GM12878 (cell line): ENCODE measurements around the gene PDS5A. TPM values are rescaled to one million over a fixed set of nuclear protein-coding genes. Genes with fewer than 3 reads are reported as not detected.

ENCODE experiments used
- ATAC-seq: fragments of 200-7000 bp; cut with Tn5 transposase; 3 replicates; pipeline ENCODE4 v1.9.1; 2020; ENCODE audit warnings: mild to moderate bottlenecking, moderate library complexity
- BruUV-seq: library from RNA; stranded (reverse); fragments of 400-500 nt; replicated peaks from 2 replicates; lab custom pipeline; 2021; lab: Mats Ljungman, UMichigan
- CTCF ChIA-PET: fragments of 300-600 bp; sonication (Branson Sonifier 250); formaldehyde crosslinking; extraction: SDS; loops from one replicate; lab custom pipeline; 2021; ENCODE audit warnings: inconsistent platforms; lab: Yijun Ruan, JAX
- POLR2A ChIA-PET: fragments of 350-600 bp; formaldehyde crosslinking; extraction: SDS; loops from one replicate; lab custom pipeline; 2021; ENCODE audit warnings: inconsistent platforms; lab: Charles Lee
- RAD21 ChIA-PET: fragments of 300-600 bp; sonication (Branson Sonifier 250); formaldehyde crosslinking; loops from one replicate; lab custom pipeline; 2023; ENCODE audit warnings: antibody characterized with exemption; ENCODE audit not compliant: unreplicated experiment; lab: Charles Lee
- SMC1A ChIA-PET: fragments of 300-600 bp; sonication (Branson Sonifier 250); formaldehyde crosslinking; loops from one replicate; lab custom pipeline; 2023; ENCODE audit not compliant: unreplicated experiment, uncharacterized antibody; lab: Charles Lee
- DNase-seq: peaks from one replicate; pipeline ENCODE4 v3.0.0-alpha.2; 2011; ENCODE audit warnings: low read depth, low spot score
- FAIRE-seq: peaks from 3 replicates; lab custom pipeline; 2011; peaks lifted over from hg19 to GRCh38; lab: Jason Lieb, UNC
- H2AFZ ChIP-seq: 2 replicates; pipeline ENCODE4 v1.6.0; 2011; ENCODE audit warnings: low read depth, low read length, control low read depth; ENCODE audit not compliant: control insufficient read depth
- H3K27ac ChIP-seq: 2 replicates; pipeline ENCODE4 v1.5.1; 2011; ENCODE audit warnings: control low read depth; ENCODE audit not compliant: control insufficient read depth, insufficient read depth
- H3K27me3 ChIP-seq, 2 experiments: replicated peaks in 1 of 2; 2 replicates each; pipeline versions ENCODE4 v1.6.0 to v1.6.1; 2011; ENCODE audit warnings: low read length in 1 of 2; ENCODE audit not compliant: control insufficient read depth in 2 of 2, insufficient read depth in 2 of 2
- H3K36me3 ChIP-seq, 2 experiments: 2 replicates each; pipeline ENCODE4 v1.5.1; 2011; ENCODE audit warnings: low read length in 1 of 2; ENCODE audit not compliant: control insufficient read depth in 2 of 2, insufficient read depth in 2 of 2
- H3K4me1 ChIP-seq: 2 replicates; pipeline ENCODE4 v1.6.1; 2011; ENCODE audit warnings: mild to moderate bottlenecking, low read length, moderate library complexity, mixed read lengths; ENCODE audit not compliant: control insufficient read depth, insufficient read depth
- H3K4me2 ChIP-seq: 2 replicates; pipeline ENCODE4 v1.6.0; 2011; ENCODE audit warnings: control low read depth; ENCODE audit not compliant: control insufficient read depth, insufficient read depth
- H3K4me3 ChIP-seq: fragments of 200-600 bp; sonication (generic); 2 replicates; pipeline ENCODE4 v1.5.1; 2016
- H3K79me2 ChIP-seq: 2 replicates; pipeline ENCODE4 v1.6.0; 2011; ENCODE audit warnings: low read length; ENCODE audit not compliant: control insufficient read depth, insufficient read depth
- H3K9ac ChIP-seq: 2 replicates; pipeline ENCODE4 v1.8.0; 2011; ENCODE audit warnings: low read length, control low read depth, mixed read lengths; ENCODE audit not compliant: control insufficient read depth, insufficient read depth
- H3K9me3 ChIP-seq: replicated peaks from 3 replicates; pipeline ENCODE4 v1.5.1; 2011; ENCODE audit warnings: mild to moderate bottlenecking, low read length; ENCODE audit not compliant: control insufficient read depth, insufficient read depth
- H4K20me1 ChIP-seq: 2 replicates; pipeline ENCODE4 v1.6.0; 2011; ENCODE audit not compliant: control insufficient read depth, insufficient read depth
- BCL11A ChIP-seq: IDR thresholded peaks from 2 replicates; pipeline ENCODE4 v1.6.1; 2011; ENCODE audit warnings: low read depth, low read length
- ETV6 ChIP-seq, 2 experiments: fragments of 450-650 bp in 1 of 2; IDR thresholded peaks in 1 of 2; conservative IDR thresholded peaks in 1 of 2; 2 replicates each; pipeline ENCODE4 v1.6.1; 2014; ENCODE audit warnings: antibody characterized with exemption in 1 of 2, borderline replicate concordance in 1 of 2, low read depth in 1 of 2, mild to moderate bottlenecking in 1 of 2, moderate library complexity in 1 of 2
- FOXK2 ChIP-seq: fragments of 450-650 bp; IDR thresholded peaks from 2 replicates; pipeline ENCODE4 v1.6.1; 2017; ENCODE audit warnings: mild to moderate bottlenecking, moderate library complexity
- HDAC2 ChIP-seq: fragments of 200-600 bp; sonication (generic); IDR thresholded peaks from 2 replicates; pipeline ENCODE4 v1.6.1; 2017
- KDM1A ChIP-seq: fragments of 200-600 bp; sonication (generic); IDR thresholded peaks from 2 replicates; pipeline ENCODE4 v1.6.1; 2016; ENCODE audit warnings: borderline replicate concordance
- MTA2 ChIP-seq: fragments of 450-650 bp; IDR thresholded peaks from 2 replicates; pipeline ENCODE4 v1.6.1; 2016; ENCODE audit warnings: low read depth, mild to moderate bottlenecking, moderate library complexity
- NR2C1 ChIP-seq: fragments of 450-650 bp; IDR thresholded peaks from 2 replicates; pipeline ENCODE4 v1.6.1; 2017; ENCODE audit warnings: antibody characterized with exemption, mild to moderate bottlenecking, moderate library complexity
- SIN3A ChIP-seq: IDR thresholded peaks from 2 replicates; pipeline ENCODE4 v1.6.1; 2012; ENCODE audit warnings: low read depth, low read length, improper control_type of control experiment
- SPI1 ChIP-seq: IDR thresholded peaks from 2 replicates; pipeline ENCODE4 v1.6.1; 2011; ENCODE audit warnings: low read depth, mild to moderate bottlenecking, low read length, moderate library complexity, borderline replicate concordance; ENCODE audit not compliant: insufficient read depth
- ZNF622 ChIP-seq: fragments of 450-650 bp; IDR thresholded peaks from 2 replicates; pipeline ENCODE4 v1.6.1; 2017; ENCODE audit warnings: mild to moderate bottlenecking, inconsistent platforms
- WGBS: methylation state at CpG from one replicate; pipeline ENCODE4 v1.1.6; 2016; ENCODE audit warnings: low lambda C conversion rate; ENCODE audit not compliant: insufficient replicate concordance, insufficient coverage; ENCODE audit errors: missing lambda C conversion rate; 5-methylcytosine and 5-hydroxymethylcytosine counted together
- in situ Hi-C: fragments of 300-500 bp; cut with MboI; formaldehyde crosslinking; loops from 9 replicates; pipeline ENCODE4 v1.14.3; 2018; ENCODE audit warnings: mixed read lengths
- intact Hi-C: fragments of 100-400 bp; cut with micrococcal nuclease; formaldehyde crosslinking; loops from one replicate; pipeline ENCODE4 v1.14.2; 2022; ENCODE audit not compliant: unreplicated experiment
- polyA plus RNA-seq, 11 experiments: library from polyadenylated mRNA; depleted of rRNA in 4 of 11; unstranded in 6 of 11; stranded (reverse) in 5 of 11; fragments of >200 nt; fragmentation: Nextera tagmentation in 4 of 11; fragmentation: Illumina TruSeq in 1 of 11; extraction: Ambion mirVana in 4 of 11; extraction: Trizol in 1 of 11; gene quantifications; 1 replicate in 1 of 11; 2 replicates in 10 of 11; pipeline versions ENCODE4 v1.2.1 to v1.2.3, GENCODE V29; 2011 to 2016; ENCODE audit warnings: inconsistent platforms in 2 of 11, missing spikeins in 2 of 11, low read depth in 1 of 11
- total RNA-seq, 4 experiments: library from RNA; depleted of rRNA in 3 of 4; stranded (reverse); fragments of >200 nt in 3 of 4; fragmentation: Illumina TruSeq in 1 of 4; extraction: Trizol in 1 of 4; gene quantifications; 2 replicates each; pipeline versions ENCODE4 v1.2.1 to v1.2.3, GENCODE V29; 2013 to 2021

PDS5A gene
- total and polyA plus RNA-seq, 10 of the 15 experiments (the other 5 are each of a cell fraction or from before 2014, with no cell fraction given) = 13.7 to 69.7 (median 52.3) TPM

DNA sequence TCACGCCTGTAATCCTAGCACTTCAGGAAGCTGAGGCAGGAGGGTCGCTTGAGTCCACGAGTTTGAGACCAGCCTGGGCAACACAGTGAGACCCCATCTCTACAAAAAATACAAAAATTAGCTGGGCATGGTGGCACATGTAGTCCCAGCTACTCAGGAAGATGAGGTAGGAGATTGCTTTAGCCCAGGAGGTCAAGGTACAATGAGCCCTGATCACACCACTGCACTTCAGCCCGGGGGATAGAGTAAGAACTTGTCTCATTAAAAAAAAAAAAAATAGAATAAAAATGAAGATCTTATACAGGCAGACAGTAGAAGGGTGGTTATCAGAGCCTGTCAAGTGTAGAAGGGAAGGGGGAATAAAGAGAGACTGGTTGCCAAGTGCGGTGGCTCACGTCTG, 116.9 kb downstream of the PDS5A start:
- ChIA-PET CTCF (no interaction called here), POLR2A (interaction anchor here (0.7 kb wide), 2 partner anchors 381 to 1229 kb away, joined by 3 to 4 read pairs; no protein-coding TSS in a partner anchor), SMC1A (no interaction called here), RAD21 (interaction anchor here (0.6 kb wide), 1 partner anchor 130 kb away, joined by 3 read pairs; no protein-coding TSS in a partner anchor)
- Histone ChIP-seq H3K4me2 (no peak overlapping the region), H3K79me2 (no peaks in the 10 kb centered on the region; the same call in 1 of the 2 replicates), H3K27me3 (no peaks in the 10 kb centered on the region), H3K36me3 (peaks cover 7 to 11% of the 10 kb centered on the region in 2 experiments; a peak in 3 of 4 replicates), H4K20me1 (no peaks in the 10 kb centered on the region), H3K27ac (no peak overlapping the region), H3K4me1 (no peaks in the 10 kb centered on the region), H3K9ac (no peak overlapping the region), H3K4me3 (no peak overlapping the region), H2AFZ (no peak overlapping the region), H3K9me3 (peaks cover 6% of the 10 kb centered on the region; the same call in 2 of the 3 replicates)
- no peak for FAIRE-seq
- no peak for DNase-seq
- in situ Hi-C loops (no loop called here), intact Hi-C loops (loop anchor here (10.0 kb wide), 1 partner anchor 114 kb away; the partner anchor contains the start of gene PDS5A)
- no TSS peak for BruUV-seq
- TF ChIP-seq HDAC2 (no peak), MTA2 (no peak), KDM1A (no peak), ETV6 (conservative IDR thresholded peaks at IDR 0.05 in 1 of 2, IDR thresholded peaks at IDR 0.05 in 1 of 2; ENCODE audit: borderline replicate concordance in 1 of 2, low read depth in 1 of 2) (no peak), SPI1 (no peak), ZNF622 (no peak), BCL11A (no peak), NR2C1 (no peak), SIN3A (no peak), FOXK2 (no peak)
- ATAC-seq = no peak
- WGBS = 80% methylated on average over 6 of the region's 6 CpGs
